ENCODE data around the gene MAPK4. TPM values are rescaled to one million over a fixed set of nuclear protein-coding genes. Genes with fewer than 3 reads are reported as not detected.

Gene MAPK4
- total RNA-seq, 1 donor from 2014 or later = not detected

DNA sequence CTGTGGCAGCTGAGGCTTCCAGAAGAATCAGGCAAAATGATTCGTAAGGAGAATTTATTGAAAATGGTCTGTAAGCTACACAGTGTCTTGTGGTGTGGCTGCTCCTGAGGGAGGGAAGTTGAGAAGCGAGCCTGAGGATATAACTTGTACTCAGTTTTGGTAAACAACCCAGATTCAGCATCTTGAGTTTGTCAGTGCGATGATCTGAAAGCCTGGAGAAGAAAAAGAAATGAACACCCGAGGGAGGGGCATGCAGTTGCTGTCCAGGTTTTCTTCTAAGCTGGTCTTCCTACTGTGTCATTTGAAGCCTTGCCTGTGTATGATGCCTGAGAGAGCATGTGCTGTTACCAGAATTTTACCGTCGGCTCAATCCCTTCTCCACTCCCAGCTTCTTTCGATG is 87.3 kb downstream of the MAPK4 start:
- TF ChIP-seq, protein P1, sequence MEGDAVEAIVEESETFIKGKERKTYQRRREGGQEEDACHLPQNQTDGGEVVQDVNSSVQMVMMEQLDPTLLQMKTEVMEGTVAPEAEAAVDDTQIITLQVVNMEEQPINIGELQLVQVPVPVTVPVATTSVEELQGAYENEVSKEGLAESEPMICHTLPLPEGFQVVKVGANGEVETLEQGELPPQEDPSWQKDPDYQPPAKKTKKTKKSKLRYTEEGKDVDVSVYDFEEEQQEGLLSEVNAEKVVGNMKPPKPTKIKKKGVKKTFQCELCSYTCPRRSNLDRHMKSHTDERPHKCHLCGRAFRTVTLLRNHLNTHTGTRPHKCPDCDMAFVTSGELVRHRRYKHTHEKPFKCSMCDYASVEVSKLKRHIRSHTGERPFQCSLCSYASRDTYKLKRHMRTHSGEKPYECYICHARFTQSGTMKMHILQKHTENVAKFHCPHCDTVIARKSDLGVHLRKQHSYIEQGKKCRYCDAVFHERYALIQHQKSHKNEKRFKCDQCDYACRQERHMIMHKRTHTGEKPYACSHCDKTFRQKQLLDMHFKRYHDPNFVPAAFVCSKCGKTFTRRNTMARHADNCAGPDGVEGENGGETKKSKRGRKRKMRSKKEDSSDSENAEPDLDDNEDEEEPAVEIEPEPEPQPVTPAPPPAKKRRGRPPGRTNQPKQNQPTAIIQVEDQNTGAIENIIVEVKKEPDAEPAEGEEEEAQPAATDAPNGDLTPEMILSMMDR (IDR thresholded peaks at IDR 0.05) = no peak
- Mint-ChIP-seq H3K9me3 (no peaks in the 10 kb centered on the region), H3K4me1 (no peaks in the 10 kb centered on the region), H3K36me3 (ENCODE audit: low read depth) (no peaks in the 10 kb centered on the region), H3K27me3 (peaks cover 3% of the 10 kb centered on the region), H3K4me3 (no peak overlapping the region), H3K27ac (no peak overlapping the region)
- CTCF ChIA-PET = no interaction called here
- ATAC-seq (ENCODE audit: low read depth) = no peak
- DNase-seq = no peak
- intact Hi-C loops (cut with micrococcal nuclease) = no loop called here
- POLR2A ChIA-PET = no interaction called here

DNA sequence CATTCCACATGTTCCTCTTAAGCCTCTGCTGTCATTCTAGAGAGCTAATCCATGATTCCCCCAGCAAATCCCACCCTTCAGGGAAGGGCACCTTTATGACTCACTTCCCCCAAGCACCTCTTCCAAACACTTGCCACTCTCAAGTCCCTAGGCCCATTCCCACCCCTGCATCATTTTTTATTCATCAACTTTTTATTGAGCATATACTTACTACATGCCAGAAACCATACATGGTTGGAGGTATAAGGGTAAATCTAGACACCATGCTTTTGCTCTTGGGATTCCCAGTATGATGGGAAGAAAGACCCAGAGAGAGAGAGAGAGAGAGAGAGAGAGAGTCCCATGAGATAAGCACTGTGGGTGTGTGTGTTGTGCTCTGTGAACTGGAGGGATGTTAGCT is 87.9 kb downstream of the MAPK4 start:
- H3K4me3 Mint-ChIP-seq = no peak overlapping the region
- no peak for DNase-seq
- ChIA-PET POLR2A (interaction anchor here (0.6 kb wide), 1 partner anchor 195 kb away, joined by 4 read pairs; no protein-coding TSS in a partner anchor), CTCF (no interaction called here)
- no peak overlapping the region for H3K27ac Mint-ChIP-seq
- no peaks in the 10 kb centered on the region for H3K9me3 Mint-ChIP-seq
- no peaks in the 10 kb centered on the region for H3K36me3 Mint-ChIP-seq (ENCODE audit: low read depth)
- intact Hi-C loops (cut with micrococcal nuclease) = no loop called here
- no peaks in the 10 kb centered on the region for H3K4me1 Mint-ChIP-seq
- peaks cover 3% of the 10 kb centered on the region for H3K27me3 Mint-ChIP-seq
- no peak for ATAC-seq (ENCODE audit: low read depth)
- TF ChIP-seq, protein P1 (IDR thresholded peaks at IDR 0.05) = no peak

DNA sequence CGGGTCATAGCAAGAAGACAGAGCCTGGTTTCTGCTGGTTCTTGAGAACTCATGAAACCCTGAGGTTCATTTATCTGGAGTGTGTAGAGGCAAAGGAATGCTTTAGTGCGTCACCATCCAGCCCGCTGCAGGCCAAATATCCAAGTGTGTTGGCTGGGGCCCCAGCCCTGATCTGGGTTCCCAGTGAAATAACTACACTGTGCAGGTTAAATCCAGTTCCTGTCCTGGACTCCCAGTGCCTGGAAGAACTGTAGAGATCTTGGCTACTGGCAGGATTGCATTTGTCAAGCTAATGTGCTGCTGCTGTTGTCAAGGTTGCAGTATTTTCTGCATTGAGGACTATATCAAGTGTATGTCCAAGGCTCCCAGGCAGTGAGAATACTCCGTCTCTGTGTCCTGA is 89.9 kb downstream of the MAPK4 start:
- no peak overlapping the region for H3K4me3 Mint-ChIP-seq
- POLR2A ChIA-PET = no interaction called here

DNA sequence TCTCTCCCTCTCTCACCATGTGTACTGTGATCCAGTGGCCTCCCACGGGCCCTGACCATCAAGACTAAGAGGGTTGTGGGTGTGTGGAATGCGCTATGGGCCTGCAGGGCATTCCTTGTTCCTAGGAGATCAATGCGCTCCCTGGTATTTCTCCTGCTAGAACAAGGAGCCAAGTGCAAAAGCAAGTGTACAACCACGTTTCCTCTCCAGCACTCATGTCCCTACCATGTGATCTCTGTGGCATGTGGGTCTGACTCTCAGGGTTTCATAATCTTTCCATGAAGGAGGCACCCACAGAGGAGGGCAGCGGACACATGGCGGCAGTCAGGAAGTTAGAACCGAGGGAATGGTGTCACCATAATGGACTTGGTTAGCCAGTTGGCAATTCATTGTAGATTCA is 91.4 kb downstream of the MAPK4 start:
- Mint-ChIP-seq H3K36me3 (ENCODE audit: low read depth) (no peaks in the 10 kb centered on the region), H3K4me3 (no peak overlapping the region), H3K27ac (no peak overlapping the region), H3K4me1 (no peaks in the 10 kb centered on the region), H3K9me3 (no peaks in the 10 kb centered on the region), H3K27me3 (peaks cover 9% of the 10 kb centered on the region)
- DNase-seq (no peak), ATAC-seq (ENCODE audit: low read depth) (no peak)
- ChIA-PET CTCF (no interaction called here), POLR2A (no interaction called here)
- intact Hi-C loops (cut with micrococcal nuclease) = no loop called here
- TF ChIP-seq, protein P1 (IDR thresholded peaks at IDR 0.05) = no peak

More for the DNA sequence above, 89.9 kb downstream of the MAPK4 start:
- Mint-ChIP-seq H3K36me3 (ENCODE audit: low read depth) (no peaks in the 10 kb centered on the region), H3K27ac (no peak overlapping the region), H3K27me3 (peaks cover 3% of the 10 kb centered on the region), H3K9me3 (no peaks in the 10 kb centered on the region), H3K4me1 (no peaks in the 10 kb centered on the region)
- TF ChIP-seq, protein P1 (IDR thresholded peaks at IDR 0.05) = no peak
- CTCF ChIA-PET = no interaction called here
- intact Hi-C loops (cut with micrococcal nuclease) = no loop called here
- DNase-seq (no peak), ATAC-seq (ENCODE audit: low read depth) (no peak)

DNA sequence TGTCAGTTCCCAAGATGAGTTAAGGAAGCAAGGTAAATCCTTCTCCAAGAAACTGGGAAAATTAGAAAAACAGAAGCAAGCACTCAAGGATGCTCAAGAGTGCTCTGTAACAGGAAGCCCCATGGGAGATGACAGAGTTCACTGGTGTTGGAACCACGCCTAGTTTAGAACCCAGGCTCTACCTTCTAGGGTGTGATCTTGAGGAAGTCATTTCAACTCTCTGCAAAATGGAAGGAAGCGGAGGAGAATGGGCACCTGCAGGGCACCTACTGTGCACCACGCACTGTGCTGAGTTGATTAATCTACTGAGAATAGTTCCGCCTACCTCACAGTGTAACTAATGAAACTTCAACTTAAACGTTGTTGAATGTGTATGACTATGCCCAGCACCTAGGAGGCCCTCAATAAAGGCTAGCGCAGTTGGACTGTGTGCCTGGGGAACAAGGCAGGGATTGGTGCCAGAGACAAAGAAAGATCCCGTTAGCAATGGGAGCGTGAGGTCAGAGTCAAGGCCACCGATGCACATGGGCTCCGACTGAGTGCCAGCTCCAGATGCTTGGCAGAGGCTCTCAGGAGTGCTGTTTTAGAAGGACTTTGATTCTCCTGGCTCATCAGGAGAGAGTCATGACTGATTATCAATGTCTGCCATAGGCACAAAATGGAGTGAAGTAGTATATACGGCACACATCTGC is 93.7 kb downstream of the MAPK4 start:
- no peak for ATAC-seq (ENCODE audit: low read depth)
- H3K36me3 Mint-ChIP-seq (ENCODE audit: low read depth) = no peaks in the 10 kb centered on the region
- no peak for DNase-seq
- peaks cover 9% of the 10 kb centered on the region for H3K27me3 Mint-ChIP-seq
- ChIA-PET CTCF (no interaction called here), POLR2A (no interaction called here)
- H3K27ac Mint-ChIP-seq = no peak overlapping the region
- no peak overlapping the region for H3K4me3 Mint-ChIP-seq
- intact Hi-C loops (cut with micrococcal nuclease) = no loop called here
- TF ChIP-seq, protein P1 (IDR thresholded peaks at IDR 0.05) = no peak
- H3K4me1 Mint-ChIP-seq = no peaks in the 10 kb centered on the region
- H3K9me3 Mint-ChIP-seq = no peaks in the 10 kb centered on the region
